Measurements from ENCODE around the gene SSR4.

GRCh38 chrX:153836921-153837320 is 42.5 kb downstream of the SSR4 start:
- TF ChIP-seq POLR2A (IDR thresholded peaks at IDR 0.05; ENCODE audit: extremely low read depth, insufficient read length) = no peak
- TF ChIP-seq CTCF (IDR thresholded peaks at IDR 0.05; ENCODE audit: low read depth, low read length) = no peak
- no peak for TF ChIP-seq MAX (IDR thresholded peaks at IDR 0.05; ENCODE audit: low read depth, low read length)
- TF ChIP-seq MYC (IDR thresholded peaks at IDR 0.05; ENCODE audit: low read depth, low read length) = no peak
